OCI-M1 (cell line): Measurements from ENCODE around the gene RARRES2.
"Not testable (repeated sequence)": the region's sequence is repeated elsewhere in the genome, so short reads cannot be mapped to it uniquely, and the experiment has no call there.

Experiments
- DNase-seq: peaks from one replicate; lab custom pipeline; 2025; lab: John Stamatoyannopoulos, UW

The RARRES2 gene

GRCh38 chr7:150317748-150318444 is 23.5 kb downstream of the RARRES2 start:
- peak; percentile 81 for DNase-seq

- not testable (repeated sequence) for DNase-seq
Observed at GRCh38 chr7:150316987-150317386, 24.4 kb downstream of the RARRES2 start.

- DNase-seq, result no peak
Observed at GRCh38 chr7:150314639-150315239, 26.7 kb downstream of the RARRES2 start.

- no peak for DNase-seq
Observed at GRCh38 chr7:150313870-150314269, 27.6 kb downstream of the RARRES2 start.

GRCh38 chr7:150313367-150313809 is 28.0 kb downstream of the RARRES2 start:
- peak; percentile 77 for DNase-seq

GRCh38 chr7:150312649-150313366 is 28.6 kb downstream of the RARRES2 start:
- peak; percentile 85 for DNase-seq

- no peak for DNase-seq
Observed at GRCh38 chr7:150311711-150312110, 29.7 kb downstream of the RARRES2 start.

- DNase-seq, result no peak
Observed at GRCh38 chr7:150311146-150311545, 30.3 kb downstream of the RARRES2 start.

- DNase-seq, result no peak
Observed at GRCh38 chr7:150308575-150308974, 32.9 kb downstream of the RARRES2 start.

GRCh38 chr7:150307904-150308303 is 33.5 kb downstream of the RARRES2 start:
- no peak for DNase-seq

- peak; percentile 54 for DNase-seq
Observed at GRCh38 chr7:150307129-150307528, 34.3 kb downstream of the RARRES2 start.

GRCh38 chr7:150306377-150306776 is 35.1 kb downstream of the RARRES2 start:
- DNase-seq, result not testable (repeated sequence)

- DNase-seq, result not testable (repeated sequence)
Observed at GRCh38 chr7:150305903-150306284, 35.5 kb downstream of the RARRES2 start.

GRCh38 chr7:150305259-150305902 is 36.0 kb downstream of the RARRES2 start:
- not testable (repeated sequence) for DNase-seq

GRCh38 chr7:150304499-150305258 is 36.8 kb downstream of the RARRES2 start:
- not testable (repeated sequence) for DNase-seq

GRCh38 chr7:150302908-150303310 is 38.5 kb downstream of the RARRES2 start:
- DNase-seq, result not testable (repeated sequence)

GRCh38 chr7:150297978-150298377 is 43.5 kb downstream of the RARRES2 start:
- not testable (repeated sequence) for DNase-seq

GRCh38 chr7:150296802-150297201 is 44.6 kb downstream of the RARRES2 start:
- not testable (repeated sequence) for DNase-seq

- not testable (repeated sequence) for DNase-seq
Observed at GRCh38 chr7:150295614-150296013, 45.8 kb downstream of the RARRES2 start.

- DNase-seq, result not testable (repeated sequence)
Observed at GRCh38 chr7:150295027-150295426, 46.4 kb downstream of the RARRES2 start.

- DNase-seq, result not testable (repeated sequence)
Observed at GRCh38 chr7:150290317-150290716, 51.1 kb downstream of the RARRES2 start.

- DNase-seq, result not testable (repeated sequence)
Observed at GRCh38 chr7:150288816-150289215, 52.6 kb downstream of the RARRES2 start.
